Measurements from ENCODE around the gene EFS. TPM values are rescaled to one million over a fixed set of nuclear protein-coding genes. Genes with fewer than 3 reads are reported as not detected.

Gene EFS
- total and polyA plus RNA-seq, 10 of the 15 experiments (the other 5 are each of a cell fraction or from before 2014, with no cell fraction given), result 0.08 TPM; not detected in 9

DNA sequence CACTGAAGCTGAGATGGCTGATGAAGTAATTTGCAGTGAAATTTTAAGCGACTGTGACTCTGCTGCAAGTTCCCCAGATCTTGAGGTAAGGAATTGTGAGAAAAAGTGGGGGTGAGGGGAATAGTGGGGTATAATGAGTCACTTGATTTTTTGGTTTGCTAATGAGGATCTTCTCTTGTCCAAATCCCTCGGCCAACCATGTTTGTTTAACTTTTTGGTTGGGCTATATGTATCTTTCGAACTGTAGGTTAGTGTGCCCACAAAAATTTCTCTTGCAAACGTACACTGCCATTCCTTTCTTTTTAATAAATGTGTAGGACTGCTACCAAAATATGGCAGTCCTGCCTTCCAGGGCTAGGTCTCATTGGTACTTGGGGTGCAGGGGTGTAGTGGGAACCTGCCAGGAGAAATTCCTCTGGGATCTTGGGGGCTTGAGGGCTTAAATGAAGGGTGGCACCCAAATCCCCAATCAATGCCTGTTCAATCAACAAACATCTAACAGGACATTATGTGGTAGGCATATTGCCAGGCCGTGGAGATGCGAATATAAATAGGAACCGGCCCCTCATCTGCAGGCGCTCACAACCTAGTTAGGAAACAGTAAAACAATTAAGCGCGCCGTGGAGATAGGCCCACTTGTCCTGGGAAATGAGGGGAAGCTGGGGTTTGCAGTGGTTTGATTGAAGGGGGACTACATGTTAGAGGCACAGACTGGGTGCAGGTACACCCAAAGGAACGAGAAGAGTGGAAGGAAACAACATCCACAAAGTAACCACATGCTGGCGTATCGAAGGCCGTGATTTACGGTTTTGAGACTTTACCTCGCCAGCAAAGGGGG is 45.0 kb downstream of the EFS start (continued):
- TF ChIP-seq, protein P1, sequence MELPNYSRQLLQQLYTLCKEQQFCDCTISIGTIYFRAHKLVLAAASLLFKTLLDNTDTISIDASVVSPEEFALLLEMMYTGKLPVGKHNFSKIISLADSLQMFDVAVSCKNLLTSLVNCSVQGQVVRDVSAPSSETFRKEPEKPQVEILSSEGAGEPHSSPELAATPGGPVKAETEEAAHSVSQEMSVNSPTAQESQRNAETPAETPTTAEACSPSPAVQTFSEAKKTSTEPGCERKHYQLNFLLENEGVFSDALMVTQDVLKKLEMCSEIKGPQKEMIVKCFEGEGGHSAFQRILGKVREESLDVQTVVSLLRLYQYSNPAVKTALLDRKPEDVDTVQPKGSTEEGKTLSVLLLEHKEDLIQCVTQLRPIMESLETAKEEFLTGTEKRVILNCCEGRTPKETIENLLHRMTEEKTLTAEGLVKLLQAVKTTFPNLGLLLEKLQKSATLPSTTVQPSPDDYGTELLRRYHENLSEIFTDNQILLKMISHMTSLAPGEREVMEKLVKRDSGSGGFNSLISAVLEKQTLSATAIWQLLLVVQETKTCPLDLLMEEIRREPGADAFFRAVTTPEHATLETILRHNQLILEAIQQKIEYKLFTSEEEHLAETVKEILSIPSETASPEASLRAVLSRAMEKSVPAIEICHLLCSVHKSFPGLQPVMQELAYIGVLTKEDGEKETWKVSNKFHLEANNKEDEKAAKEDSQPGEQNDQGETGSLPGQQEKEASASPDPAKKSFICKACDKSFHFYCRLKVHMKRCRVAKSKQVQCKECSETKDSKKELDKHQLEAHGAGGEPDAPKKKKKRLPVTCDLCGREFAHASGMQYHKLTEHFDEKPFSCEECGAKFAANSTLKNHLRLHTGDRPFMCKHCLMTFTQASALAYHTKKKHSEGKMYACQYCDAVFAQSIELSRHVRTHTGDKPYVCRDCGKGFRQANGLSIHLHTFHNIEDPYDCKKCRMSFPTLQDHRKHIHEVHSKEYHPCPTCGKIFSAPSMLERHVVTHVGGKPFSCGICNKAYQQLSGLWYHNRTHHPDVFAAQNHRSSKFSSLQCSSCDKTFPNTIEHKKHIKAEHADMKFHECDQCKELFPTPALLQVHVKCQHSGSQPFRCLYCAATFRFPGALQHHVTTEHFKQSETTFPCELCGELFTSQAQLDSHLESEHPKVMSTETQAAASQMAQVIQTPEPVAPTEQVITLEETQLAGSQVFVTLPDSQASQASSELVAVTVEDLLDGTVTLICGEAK (IDR thresholded peaks at IDR 0.05; ENCODE audit: borderline replicate concordance), result peak; percentile 4; the same call in 1 of the 2 replicates
- no peak for TF ChIP-seq MEF2A (IDR thresholded peaks at IDR 0.05; ENCODE audit: insufficient read depth, low read depth, low read length)
- TF ChIP-seq, protein P2, sequence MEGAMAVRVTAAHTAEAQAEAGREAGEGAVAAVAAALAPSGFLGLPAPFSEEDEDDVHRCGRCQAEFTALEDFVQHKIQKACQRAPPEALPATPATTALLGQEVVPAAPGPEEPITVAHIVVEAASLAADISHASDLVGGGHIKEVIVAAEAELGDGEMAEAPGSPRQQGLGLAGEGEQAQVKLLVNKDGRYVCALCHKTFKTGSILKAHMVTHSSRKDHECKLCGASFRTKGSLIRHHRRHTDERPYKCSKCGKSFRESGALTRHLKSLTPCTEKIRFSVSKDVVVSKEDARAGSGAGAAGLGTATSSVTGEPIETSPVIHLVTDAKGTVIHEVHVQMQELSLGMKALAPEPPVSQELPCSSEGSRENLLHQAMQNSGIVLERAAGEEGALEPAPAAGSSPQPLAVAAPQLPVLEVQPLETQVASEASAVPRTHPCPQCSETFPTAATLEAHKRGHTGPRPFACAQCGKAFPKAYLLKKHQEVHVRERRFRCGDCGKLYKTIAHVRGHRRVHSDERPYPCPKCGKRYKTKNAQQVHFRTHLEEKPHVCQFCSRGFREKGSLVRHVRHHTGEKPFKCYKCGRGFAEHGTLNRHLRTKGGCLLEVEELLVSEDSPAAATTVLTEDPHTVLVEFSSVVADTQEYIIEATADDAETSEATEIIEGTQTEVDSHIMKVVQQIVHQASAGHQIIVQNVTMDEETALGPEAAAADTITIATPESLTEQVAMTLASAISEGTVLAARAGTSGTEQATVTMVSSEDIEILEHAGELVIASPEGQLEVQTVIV (IDR thresholded peaks at IDR 0.05; ENCODE audit: borderline replicate concordance, partially characterized antibody), result peak; percentile 8
